Measurements from ENCODE around the gene TTC28. TPM values are rescaled to one million over a fixed set of nuclear protein-coding genes. Genes with fewer than 3 reads are reported as not detected.
"Not testable (repeated sequence)": the region's sequence is repeated elsewhere in the genome, so short reads cannot be mapped to it uniquely, and the experiment has no call there.

TTC28 gene
- total and polyA plus RNA-seq, 2 donors (not counting 1 experiment from before 2014, with no cell fraction given) = 8.2 to 31.4 TPM

DNA sequence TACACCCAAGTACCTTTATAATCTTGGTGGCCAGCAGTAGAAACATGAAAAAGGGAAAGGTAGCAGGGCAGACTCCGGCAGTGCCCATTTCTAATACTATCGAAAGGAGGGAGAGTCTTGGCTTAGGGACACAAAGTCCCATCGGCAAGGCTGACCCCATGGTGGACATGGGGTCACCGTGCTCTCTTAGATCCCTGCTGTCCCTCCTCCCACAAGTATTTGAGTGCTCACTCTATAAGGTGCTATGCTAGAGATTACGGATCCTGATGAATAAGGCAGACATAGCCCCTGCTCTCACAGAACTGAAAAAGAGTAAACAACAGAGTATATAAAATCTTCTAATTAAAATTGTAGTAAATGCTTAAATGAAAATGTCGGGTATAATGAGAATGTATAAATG is 588.2 kb downstream of the TTC28 start:
- no peak overlapping the region for H3K9ac ChIP-seq (ENCODE audit: insufficient read depth, low read length)
- H3K27me3 ChIP-seq (ENCODE audit: control insufficient read depth, insufficient read depth, low read length) = no peaks in the 10 kb centered on the region
- no peaks in the 10 kb centered on the region for H3K79me2 ChIP-seq (ENCODE audit: control insufficient read depth, insufficient read depth, low read length)
- no peak overlapping the region for H3K4me3 ChIP-seq (replicated peaks in 1 of 4; ENCODE audit: control extremely low read depth in 1 of 4, insufficient read depth in 1 of 4, low read depth in 3 of 4, low read length in 4 of 4)
- no peak overlapping the region for H2AFZ ChIP-seq (ENCODE audit: low read length)
- H3K4me2 ChIP-seq (ENCODE audit: extremely low read depth, insufficient read depth, low read length) = no peak overlapping the region
- no peaks in the 10 kb centered on the region for H4K20me1 ChIP-seq (ENCODE audit: control insufficient read depth, extremely low read depth, insufficient read depth, low read length)
- no peak overlapping the region for H3K27ac ChIP-seq (ENCODE audit: insufficient read depth, low read length)
- H3K9me3 ChIP-seq (ENCODE audit: control insufficient read depth, insufficient read depth, low read depth, low read length) = no peaks in the 10 kb centered on the region
- TF ChIP-seq, protein P1, sequence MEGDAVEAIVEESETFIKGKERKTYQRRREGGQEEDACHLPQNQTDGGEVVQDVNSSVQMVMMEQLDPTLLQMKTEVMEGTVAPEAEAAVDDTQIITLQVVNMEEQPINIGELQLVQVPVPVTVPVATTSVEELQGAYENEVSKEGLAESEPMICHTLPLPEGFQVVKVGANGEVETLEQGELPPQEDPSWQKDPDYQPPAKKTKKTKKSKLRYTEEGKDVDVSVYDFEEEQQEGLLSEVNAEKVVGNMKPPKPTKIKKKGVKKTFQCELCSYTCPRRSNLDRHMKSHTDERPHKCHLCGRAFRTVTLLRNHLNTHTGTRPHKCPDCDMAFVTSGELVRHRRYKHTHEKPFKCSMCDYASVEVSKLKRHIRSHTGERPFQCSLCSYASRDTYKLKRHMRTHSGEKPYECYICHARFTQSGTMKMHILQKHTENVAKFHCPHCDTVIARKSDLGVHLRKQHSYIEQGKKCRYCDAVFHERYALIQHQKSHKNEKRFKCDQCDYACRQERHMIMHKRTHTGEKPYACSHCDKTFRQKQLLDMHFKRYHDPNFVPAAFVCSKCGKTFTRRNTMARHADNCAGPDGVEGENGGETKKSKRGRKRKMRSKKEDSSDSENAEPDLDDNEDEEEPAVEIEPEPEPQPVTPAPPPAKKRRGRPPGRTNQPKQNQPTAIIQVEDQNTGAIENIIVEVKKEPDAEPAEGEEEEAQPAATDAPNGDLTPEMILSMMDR (conservative IDR thresholded peaks at IDR 0.05 in 1 of 2, IDR thresholded peaks at IDR 0.05 in 1 of 2; ENCODE audit: low read depth in 1 of 2, low read length in 2 of 2) = no peak
- TF ChIP-seq EZH2 (IDR thresholded peaks at IDR 0.05; ENCODE audit: low read length, missing control alignments) = no peak
- no peaks in the 10 kb centered on the region for H3K4me1 ChIP-seq (ENCODE audit: control insufficient read depth, extremely low read depth, insufficient read depth, low read length)
- DNase-seq (ENCODE audit: low read depth in 2 of 2) = no peak
- no peaks in the 10 kb centered on the region for H3K36me3 ChIP-seq (ENCODE audit: control insufficient read depth, insufficient read depth, low read length)

DNA sequence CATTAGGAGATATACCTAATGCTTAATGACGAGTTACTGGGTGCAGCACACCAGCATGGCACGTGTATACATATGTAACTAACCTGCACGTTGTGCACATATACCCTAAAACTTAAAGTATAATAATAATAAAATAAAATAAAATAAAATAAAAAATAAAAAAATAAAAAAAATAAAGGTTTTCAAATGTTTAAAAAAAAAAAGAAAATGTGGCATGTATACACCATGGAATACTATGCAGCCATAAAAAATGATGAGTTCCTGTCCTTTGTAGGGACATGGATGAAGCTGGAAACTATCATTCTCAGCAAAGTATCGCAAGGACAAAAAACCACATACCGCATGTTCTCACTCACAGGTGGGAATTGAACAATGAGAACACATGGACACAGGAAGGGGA is 590.1 kb downstream of the TTC28 start:
- H4K20me1 ChIP-seq (ENCODE audit: control insufficient read depth, extremely low read depth, insufficient read depth, low read length); H3K9ac ChIP-seq (ENCODE audit: insufficient read depth, low read length); H3K4me1 ChIP-seq (ENCODE audit: control insufficient read depth, extremely low read depth, insufficient read depth, low read length); H3K79me2 ChIP-seq (ENCODE audit: control insufficient read depth, insufficient read depth, low read length); H3K27me3 ChIP-seq (ENCODE audit: control insufficient read depth, insufficient read depth, low read length); H2AFZ ChIP-seq (ENCODE audit: low read length); H3K9me3 ChIP-seq (ENCODE audit: control insufficient read depth, insufficient read depth, low read depth, low read length); DNase-seq (ENCODE audit: low read depth in 2 of 2); H3K36me3 ChIP-seq (ENCODE audit: control insufficient read depth, insufficient read depth, low read length); H3K4me2 ChIP-seq (ENCODE audit: extremely low read depth, insufficient read depth, low read length); H3K27ac ChIP-seq (ENCODE audit: insufficient read depth, low read length); H3K4me3 ChIP-seq (replicated peaks in 1 of 4; ENCODE audit: control extremely low read depth in 1 of 4, insufficient read depth in 1 of 4, low read depth in 3 of 4, low read length in 4 of 4): not testable (repeated sequence)

DNA sequence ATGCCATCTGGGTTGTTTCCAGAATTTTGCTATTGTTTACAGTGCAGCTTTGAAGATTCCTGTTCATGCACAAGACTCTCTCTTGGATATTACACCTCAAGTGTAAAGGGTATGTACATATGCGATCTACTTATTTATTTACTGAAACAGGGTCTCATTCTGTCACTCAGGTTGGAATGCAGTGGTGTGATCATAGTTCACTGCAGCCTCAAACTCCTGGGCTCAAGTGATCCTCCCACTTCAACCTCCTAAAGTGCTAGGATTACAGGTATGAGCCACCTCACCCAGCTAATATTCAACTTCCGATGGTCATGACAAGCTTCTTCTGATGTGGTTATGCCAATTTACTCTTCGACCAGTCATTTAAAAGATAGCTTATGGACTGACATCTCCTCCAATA is 602.5 kb downstream of the TTC28 start:
- Histone ChIP-seq H3K4me3 (replicated peaks in 1 of 4; ENCODE audit: control extremely low read depth in 1 of 4, insufficient read depth in 1 of 4, low read depth in 3 of 4, low read length in 4 of 4) (no peak overlapping the region), H3K27ac (ENCODE audit: insufficient read depth, low read length) (no peak overlapping the region), H3K4me2 (ENCODE audit: extremely low read depth, insufficient read depth, low read length) (no peak overlapping the region), H2AFZ (ENCODE audit: low read length) (no peak overlapping the region), H3K4me1 (ENCODE audit: control insufficient read depth, extremely low read depth, insufficient read depth, low read length) (peaks cover 2% of the 10 kb centered on the region), H3K27me3 (ENCODE audit: control insufficient read depth, insufficient read depth, low read length) (no peaks in the 10 kb centered on the region), H4K20me1 (ENCODE audit: control insufficient read depth, extremely low read depth, insufficient read depth, low read length) (no peaks in the 10 kb centered on the region), H3K36me3 (ENCODE audit: control insufficient read depth, insufficient read depth, low read length) (no peaks in the 10 kb centered on the region), H3K9me3 (ENCODE audit: control insufficient read depth, insufficient read depth, low read depth, low read length) (no peaks in the 10 kb centered on the region), H3K9ac (ENCODE audit: insufficient read depth, low read length) (no peak overlapping the region), H3K79me2 (ENCODE audit: control insufficient read depth, insufficient read depth, low read length) (no peaks in the 10 kb centered on the region)
- TF ChIP-seq, protein P1 (conservative IDR thresholded peaks at IDR 0.05 in 1 of 2, IDR thresholded peaks at IDR 0.05 in 1 of 2; ENCODE audit: low read depth in 1 of 2, low read length in 2 of 2) = no peak
- no peak for TF ChIP-seq EZH2 (IDR thresholded peaks at IDR 0.05; ENCODE audit: low read length, missing control alignments)
- no peak for DNase-seq (ENCODE audit: low read depth in 2 of 2)
